DND-41 (cell line): ENCODE measurements around the gene AARS1.

Experiments used
- CTCF ChIP-seq: IDR thresholded peaks from 2 replicates; pipeline ENCODE4 v1.5.1; 2012; ENCODE audit warnings: borderline replicate concordance, low read length, moderate library complexity, mild to moderate bottlenecking; ENCODE audit not compliant: poor library complexity, severe bottlenecking; ENCODE audit errors: extremely low read depth
- EZH2 ChIP-seq: IDR thresholded peaks from 3 replicates; pipeline ENCODE4 v1.6.1; 2012; ENCODE audit warnings: borderline replicate concordance, low read depth, mild to moderate bottlenecking, moderate library complexity, low read length, inconsistent platforms; ENCODE audit not compliant: severe bottlenecking

GRCh38 chr16:70257391-70257790 lies 31.9 kb downstream of the AARS1 start:
- TF ChIP-seq CTCF = no peak
- TF ChIP-seq EZH2 = no peak
